CD4-positive, alpha-beta T cell (primary cell): ENCODE measurements around the gene GAGE12F. TPM values are rescaled to one million over a fixed set of nuclear protein-coding genes. Genes with fewer than 3 reads are reported as not detected.

Source experiments
- ATAC-seq: fragments of 200-7000 bp; cut with Tn5 transposase; one replicate; pipeline ENCODE4 v1.10.0; 2022; ENCODE audit warnings: mild to moderate bottlenecking; ENCODE audit not compliant: poor library complexity
- CTCF ChIA-PET: fragments of 350-600 bp; sonication (Branson Sonifier 250); formaldehyde crosslinking; loops from one replicate; lab custom pipeline; 2021; ENCODE audit warnings: antibody characterized with exemption, inconsistent platforms; lab: Charles Lee
- POLR2A ChIA-PET: fragments of 350-600 bp; sonication (Branson Sonifier 250); formaldehyde crosslinking; loops from one replicate; lab custom pipeline; 2021; ENCODE audit warnings: antibody characterized with exemption, inconsistent platforms; lab: Charles Lee
- DNase-seq, 14 experiments: peaks; one replicate each; pipeline ENCODE4 v3.0.0-alpha.2; 2013 to 2020; ENCODE audit warnings: mixed read lengths in 2 of 14
- H3K27ac ChIP-seq, 2 donors: one replicate each; pipeline versions ENCODE4 v1.5.1 to v1.7.0; 2013; ENCODE audit warnings: low read length in 2 of 2, low read depth in 1 of 2, mild to moderate bottlenecking in 1 of 2
- H3K27me3 ChIP-seq, 2 experiments: 1 replicate in 1 of 2; 2 replicates in 1 of 2; pipeline versions ENCODE4 v1.6.1 to v1.7.0; 2013; ENCODE audit warnings: low read length in 2 of 2, control low read depth in 1 of 2, mild to moderate bottlenecking in 1 of 2, moderate library complexity in 1 of 2; ENCODE audit not compliant: insufficient read depth in 2 of 2, control insufficient read depth in 1 of 2
- H3K36me3 ChIP-seq: one replicate; pipeline ENCODE4 v1.6.1; 2013; ENCODE audit warnings: low read length, control low read depth; ENCODE audit not compliant: insufficient read depth
- H3K4me1 ChIP-seq: one replicate; pipeline ENCODE4 v1.6.1; 2013; ENCODE audit warnings: low read length, control low read depth; ENCODE audit not compliant: insufficient read depth
- H3K4me3 ChIP-seq: one replicate; pipeline ENCODE4 v1.5.1; 2013; ENCODE audit warnings: mild to moderate bottlenecking, low read length, moderate library complexity
- H3K9me3 ChIP-seq, 2 experiments: 1 replicate in 1 of 2; 2 replicates in 1 of 2; pipeline versions ENCODE4 v1.6.1 to v1.7.0; 2013; ENCODE audit warnings: low read length in 2 of 2, mild to moderate bottlenecking in 2 of 2, control low read depth in 1 of 2, moderate library complexity in 1 of 2; ENCODE audit not compliant: control insufficient read depth in 1 of 2, insufficient read depth in 1 of 2
- H3K27ac Mint-ChIP-seq: one replicate; pipeline ENCODE4 v1.8.0; 2020; ENCODE audit warnings: mixed read lengths
- H3K27me3 Mint-ChIP-seq: one replicate; pipeline ENCODE4 v1.8.0; 2021; ENCODE audit warnings: mixed read lengths
- H3K36me3 Mint-ChIP-seq: one replicate; pipeline ENCODE4 v1.8.0; 2021; ENCODE audit warnings: low read depth, mixed read lengths
- H3K4me1 Mint-ChIP-seq: one replicate; pipeline ENCODE4 v1.8.0; 2021; ENCODE audit warnings: low read depth, mixed read lengths
- H3K4me3 Mint-ChIP-seq: one replicate; pipeline ENCODE4 v1.8.0; 2020; ENCODE audit warnings: mild to moderate bottlenecking, mixed read lengths
- H3K9me3 Mint-ChIP-seq: one replicate; pipeline ENCODE4 v1.8.0; 2020; ENCODE audit warnings: mixed read lengths
- CTCF ChIP-seq: fragments of 200-600 bp; IDR thresholded peaks from one replicate; pipeline ENCODE4 v1.8.0; 2022; ENCODE audit warnings: antibody characterized with exemption, mild to moderate bottlenecking
- intact Hi-C, 2 experiments: fragments of 100-400 bp; cut with DNase I in 1 of 2; cut with micrococcal nuclease in 1 of 2; formaldehyde crosslinking; loops; one replicate each; pipeline versions ENCODE4 v1.15.1 to v1.9.0; 2023 to 2025; cut with DNase I, micrococcal nuclease
- total RNA-seq, 174 experiments: library from RNA in 2 of 174; stranded (reverse) in 2 of 174; gene quantifications; one replicate each; pipeline ENCODE4 v1.2.3 and lab custom pipeline; 2021 to 2026

GAGE12F gene
- total RNA-seq, 2 experiments from 2014 or later = not detected

GRCh38 chrX:49610718-49611310 is 50.2 kb downstream of the GAGE12F start:
- ATAC-seq (no peak), DNase-seq (no peak)
- Mint-ChIP-seq H3K36me3 (no peaks in the 10 kb centered on the region), H3K4me3 (no peak overlapping the region), H3K27ac (no peak overlapping the region), H3K4me1 (no peaks in the 10 kb centered on the region), H3K27me3 (no peaks in the 10 kb centered on the region), H3K9me3 (no peaks in the 10 kb centered on the region)
- H3K27me3 ChIP-seq = no peaks in the 10 kb centered on the region
- intact Hi-C loops = no loop called here
- no peaks in the 10 kb centered on the region for H3K36me3 ChIP-seq
- ChIA-PET CTCF (no interaction called here), POLR2A (no interaction called here)
- no peaks in the 10 kb centered on the region for H3K9me3 ChIP-seq
- no peak overlapping the region for H3K27ac ChIP-seq
- TF ChIP-seq CTCF = no peak
- H3K4me1 ChIP-seq = no peaks in the 10 kb centered on the region
- H3K4me3 ChIP-seq = no peak overlapping the region

Other genes with a start within 250 kb of the GAGE12F start
- not detected for gene GAGE12J, start 238.8 kb upstream of the GAGE12F start, total RNA-seq
- gene GAGE13, start 229.3 kb upstream of the GAGE12F start, total RNA-seq = not detected
- not detected for gene GAGE12C, start 28.7 kb upstream of the GAGE12F start, total RNA-seq
- not detected for gene GAGE12D, start 19.1 kb upstream of the GAGE12F start, total RNA-seq
- not detected for gene GAGE12E, start 9.6 kb upstream of the GAGE12F start, total RNA-seq
- not detected for gene GAGE12G, start 9.6 kb downstream of the GAGE12F start, total RNA-seq
- not detected for gene GAGE12H, start 19.1 kb downstream of the GAGE12F start, total RNA-seq
- not detected for gene GAGE2A, start 28.7 kb downstream of the GAGE12F start, total RNA-seq
- gene GAGE1, start 38.2 kb downstream of the GAGE12F start, total RNA-seq = not detected
- not detected for gene PAGE1, start 135.1 kb downstream of the GAGE12F start, total RNA-seq